Suprapubic skin (tissue), 4 donors: ENCODE measurements around the gene PTPRZ1.

Experiments used
- EP300 ChIP-seq: sonication (generic); formaldehyde crosslinking; IDR thresholded peaks from one replicate; pipeline ENCODE4 v1.6.1; 2017; ENCODE audit warnings: antibody characterized with exemption
- POLR2AphosphoS5 ChIP-seq, 3 donors: sonication (generic); formaldehyde crosslinking; IDR thresholded peaks; one replicate each; pipeline ENCODE4 v1.6.1; 2017; ENCODE audit warnings: antibody characterized with exemption in 3 of 3
- TF ChIP-seq, protein P1 (sequence below), 2 donors: fragments of 200-600 bp in 1 of 2; fragments of 450-650 bp in 1 of 2; sonication (generic) in 1 of 2; IDR thresholded peaks; one replicate each; pipeline ENCODE4 v1.5.1; 2016 to 2019; ENCODE audit warnings: antibody characterized with exemption in 2 of 2, mild to moderate bottlenecking in 1 of 2, moderate library complexity in 1 of 2

DNA sequence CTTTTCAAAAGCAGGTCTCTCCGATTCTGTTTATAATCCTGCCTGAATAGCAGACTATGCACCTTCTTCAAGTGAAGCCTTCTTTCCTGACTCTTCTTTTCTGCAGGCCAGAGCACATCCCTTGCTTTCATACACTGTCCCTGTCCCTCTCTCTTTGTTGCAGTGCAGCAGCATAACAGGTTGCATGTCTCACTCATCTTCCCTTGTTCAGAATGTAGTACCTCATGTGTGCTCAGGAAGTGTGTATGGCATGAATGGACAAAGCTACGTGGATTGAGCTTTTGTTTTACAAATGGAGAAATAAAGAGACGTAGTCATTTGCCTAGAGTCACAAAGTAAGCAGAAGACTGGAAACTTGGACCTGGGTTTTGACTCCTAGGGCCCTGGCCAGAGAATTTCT is 68.0 kb downstream of the PTPRZ1 start:
- TF ChIP-seq POLR2AphosphoS5 (IDR thresholded peaks at IDR 0.05) (no peak), EP300 (no peak)
- TF ChIP-seq, protein P1, sequence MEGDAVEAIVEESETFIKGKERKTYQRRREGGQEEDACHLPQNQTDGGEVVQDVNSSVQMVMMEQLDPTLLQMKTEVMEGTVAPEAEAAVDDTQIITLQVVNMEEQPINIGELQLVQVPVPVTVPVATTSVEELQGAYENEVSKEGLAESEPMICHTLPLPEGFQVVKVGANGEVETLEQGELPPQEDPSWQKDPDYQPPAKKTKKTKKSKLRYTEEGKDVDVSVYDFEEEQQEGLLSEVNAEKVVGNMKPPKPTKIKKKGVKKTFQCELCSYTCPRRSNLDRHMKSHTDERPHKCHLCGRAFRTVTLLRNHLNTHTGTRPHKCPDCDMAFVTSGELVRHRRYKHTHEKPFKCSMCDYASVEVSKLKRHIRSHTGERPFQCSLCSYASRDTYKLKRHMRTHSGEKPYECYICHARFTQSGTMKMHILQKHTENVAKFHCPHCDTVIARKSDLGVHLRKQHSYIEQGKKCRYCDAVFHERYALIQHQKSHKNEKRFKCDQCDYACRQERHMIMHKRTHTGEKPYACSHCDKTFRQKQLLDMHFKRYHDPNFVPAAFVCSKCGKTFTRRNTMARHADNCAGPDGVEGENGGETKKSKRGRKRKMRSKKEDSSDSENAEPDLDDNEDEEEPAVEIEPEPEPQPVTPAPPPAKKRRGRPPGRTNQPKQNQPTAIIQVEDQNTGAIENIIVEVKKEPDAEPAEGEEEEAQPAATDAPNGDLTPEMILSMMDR (IDR thresholded peaks at IDR 0.05), result no peak
